Measurements from ENCODE around the gene FYN.
"Not testable (repeated sequence)": the region's sequence is repeated elsewhere in the genome, so short reads cannot be mapped to it uniquely, and the experiment has no call there.

Gene FYN

DNA sequence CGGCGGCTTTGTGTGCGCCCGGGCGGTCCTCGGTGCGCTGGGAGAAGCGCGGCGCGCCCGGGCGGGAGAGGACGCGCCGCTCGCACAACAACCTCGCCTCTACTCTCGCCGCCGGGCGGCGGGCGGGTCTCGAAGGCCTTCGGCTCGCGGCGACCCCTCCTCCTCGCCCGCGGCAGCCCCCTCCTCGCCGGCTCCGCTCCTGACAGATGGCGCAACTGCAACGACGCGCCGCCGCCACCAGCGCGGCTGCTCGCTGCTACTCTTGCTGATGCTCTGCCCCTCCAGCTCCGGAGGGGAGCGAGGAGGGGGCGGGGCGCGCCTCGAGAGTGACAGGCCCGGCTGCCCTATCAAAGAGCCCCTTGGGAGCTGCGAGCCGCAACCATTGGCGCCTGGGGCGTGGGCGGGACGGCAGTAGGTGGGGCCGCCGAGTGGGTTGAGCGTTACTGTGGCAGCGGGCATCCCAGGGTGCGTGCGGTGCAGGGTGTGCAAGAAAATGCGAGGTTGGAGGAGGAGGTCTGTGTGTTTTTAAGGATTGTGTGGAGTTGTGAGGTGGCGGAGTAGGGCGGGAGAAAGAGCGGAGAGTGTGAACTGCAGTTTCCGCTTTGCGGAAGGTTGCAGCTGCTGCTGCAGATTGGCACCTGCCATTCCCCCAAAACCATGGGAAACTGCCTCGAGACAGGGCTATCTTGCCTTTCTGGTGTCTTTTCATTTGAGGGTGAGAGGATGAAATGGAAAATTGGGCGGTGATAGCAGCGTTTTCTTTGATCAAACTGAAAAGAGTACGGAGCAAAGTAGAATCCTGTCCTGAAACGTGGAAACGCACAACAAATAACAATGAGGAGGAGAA lies at the start of gene FYN:
FYN (minus strand) TSS at position 275 of the 847 bp plus-strand sequence. CDS start 153,401 bp downstream, outside the sequence.
- peak; percentile 67 to 99 (median 97) for DNase-seq

DNA sequence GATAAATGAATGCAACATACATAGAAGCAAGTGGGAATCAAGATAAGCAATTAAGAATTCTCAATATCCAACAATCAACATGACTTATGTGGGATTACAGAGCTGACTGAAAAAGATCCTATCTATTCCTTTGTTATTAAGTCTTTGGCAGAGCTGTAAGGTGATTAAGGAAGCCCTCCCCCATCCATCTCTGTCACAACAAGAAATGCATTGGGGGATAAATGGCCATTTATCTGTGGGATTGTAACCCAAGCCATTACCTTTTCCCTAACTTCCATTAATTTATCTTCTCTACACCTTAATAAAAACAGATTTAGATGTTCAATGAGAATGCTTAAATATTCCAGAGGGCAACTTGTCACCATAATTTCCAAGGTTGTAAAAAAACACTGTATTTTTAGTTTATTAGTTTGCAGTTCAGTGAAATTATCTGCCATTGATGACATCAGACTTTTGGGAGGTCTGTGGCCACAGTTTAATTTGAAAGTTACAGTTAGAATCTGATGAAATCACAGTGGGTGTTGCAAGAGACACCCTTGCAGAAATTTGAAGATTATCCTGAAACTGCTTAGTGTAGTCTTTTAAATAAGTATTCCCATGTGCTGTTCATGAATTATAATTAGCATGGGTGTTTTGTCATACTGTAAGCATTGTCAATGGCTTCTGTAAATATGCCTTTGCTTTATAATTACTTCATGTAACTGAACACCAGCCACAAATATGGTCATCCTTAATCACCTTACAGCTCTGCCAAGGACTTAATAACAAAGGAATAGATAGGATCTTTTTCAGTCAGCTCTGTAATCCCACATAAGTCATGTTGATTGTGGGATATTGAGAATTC lies 49.4 kb upstream of the FYN start:
- no peak for DNase-seq

DNA sequence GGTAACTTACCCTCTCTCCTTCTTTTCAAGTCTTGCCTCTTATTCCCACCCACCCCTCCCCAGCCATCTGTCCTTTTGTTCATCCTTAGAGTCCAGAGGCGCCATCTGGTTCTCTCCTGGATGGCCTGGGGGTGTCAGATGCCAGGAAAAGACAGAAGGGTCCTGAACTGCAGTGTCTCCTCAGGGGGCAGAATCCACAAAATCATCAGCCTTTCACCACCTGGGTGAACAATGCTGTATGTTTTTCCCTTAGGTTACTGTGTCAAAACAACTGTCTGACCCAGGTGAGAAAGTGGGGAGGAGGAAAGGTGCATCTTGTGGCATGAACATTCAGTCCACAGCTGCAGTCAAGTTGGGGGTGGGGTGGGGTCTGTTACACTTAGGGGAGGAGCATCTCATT lies 47.9 kb upstream of the FYN start:
- no peak for DNase-seq

DNA sequence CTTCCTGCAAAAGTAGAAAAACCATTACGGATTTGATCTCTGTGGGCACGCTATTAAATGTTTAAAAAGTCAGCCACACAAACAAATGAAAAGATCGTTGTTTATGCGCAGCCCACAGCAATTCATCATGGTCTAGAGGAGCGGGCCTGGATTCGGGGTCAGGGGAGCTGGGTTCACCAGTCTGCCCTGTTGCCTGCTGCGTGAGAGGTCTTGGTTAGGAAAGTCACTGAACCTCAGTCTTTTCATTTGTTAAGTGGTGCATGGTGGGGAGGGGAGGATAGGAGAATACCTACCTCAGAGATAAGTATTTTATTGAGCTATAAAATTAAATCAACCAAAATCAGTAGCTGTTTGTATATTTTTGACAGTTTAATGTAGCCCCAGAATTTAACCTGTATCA lies 47.3 kb upstream of the FYN start:
- DNase-seq, result no peak

DNA sequence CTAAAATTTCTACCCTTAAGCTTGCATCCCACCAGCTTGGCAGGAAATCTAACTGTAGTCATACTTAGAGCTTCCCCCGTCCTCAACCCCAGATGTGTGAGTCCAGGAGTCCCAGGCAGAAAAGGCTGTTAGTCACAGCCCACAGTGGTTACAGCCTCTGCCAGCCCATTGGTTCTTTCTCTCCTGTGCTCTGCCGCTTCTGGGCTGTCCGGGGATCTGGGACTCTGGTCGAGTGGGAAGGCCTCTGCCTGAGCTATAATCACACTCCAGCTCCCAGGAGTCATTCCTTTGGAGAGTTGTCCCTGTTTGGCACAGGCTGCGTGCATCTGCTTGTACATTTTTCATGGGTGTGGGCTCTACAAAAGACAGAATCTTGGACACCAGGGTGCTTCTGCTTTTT lies 45.6 kb upstream of the FYN start:
- no peak for DNase-seq

DNA sequence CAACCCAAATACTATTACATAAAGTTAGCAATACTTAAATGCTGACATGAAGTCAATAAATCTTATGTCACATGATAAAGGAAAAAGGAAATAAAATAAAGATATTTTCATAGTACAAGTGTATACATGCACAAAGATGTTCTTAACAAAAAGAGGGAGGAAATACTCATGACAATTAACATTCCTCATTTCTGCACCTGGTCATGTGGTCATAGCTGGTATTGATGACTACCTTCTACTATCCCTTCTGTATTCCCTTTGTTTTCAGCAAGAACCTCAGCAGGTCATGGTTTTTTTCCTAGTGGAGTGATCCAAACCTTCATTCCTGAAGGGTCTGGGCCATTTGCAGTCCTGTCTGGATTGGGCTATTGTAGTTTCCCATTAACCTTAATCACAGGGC lies 43.5 kb upstream of the FYN start:
- DNase-seq, result no peak

DNA sequence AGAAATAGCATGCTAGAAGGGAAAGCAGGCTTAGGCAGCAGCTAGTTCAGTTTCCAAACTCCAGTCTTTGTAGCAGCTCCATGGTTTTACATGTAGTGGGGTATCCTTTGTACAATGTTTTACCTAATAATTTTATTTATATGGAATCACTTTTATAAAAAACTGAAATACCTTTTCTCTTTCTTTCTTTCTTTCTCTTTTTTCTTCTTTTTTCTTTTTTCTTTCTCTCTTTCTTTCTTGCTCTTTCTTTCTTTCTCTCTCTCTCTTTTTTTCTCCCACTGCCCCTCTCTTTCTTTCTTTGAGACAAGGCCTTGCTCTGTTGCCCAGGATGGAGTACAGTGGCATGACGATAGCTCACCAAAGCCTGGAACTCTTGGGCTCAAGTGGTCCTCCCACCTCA lies 41.4 kb upstream of the FYN start:
- DNase-seq, result no peak

DNA sequence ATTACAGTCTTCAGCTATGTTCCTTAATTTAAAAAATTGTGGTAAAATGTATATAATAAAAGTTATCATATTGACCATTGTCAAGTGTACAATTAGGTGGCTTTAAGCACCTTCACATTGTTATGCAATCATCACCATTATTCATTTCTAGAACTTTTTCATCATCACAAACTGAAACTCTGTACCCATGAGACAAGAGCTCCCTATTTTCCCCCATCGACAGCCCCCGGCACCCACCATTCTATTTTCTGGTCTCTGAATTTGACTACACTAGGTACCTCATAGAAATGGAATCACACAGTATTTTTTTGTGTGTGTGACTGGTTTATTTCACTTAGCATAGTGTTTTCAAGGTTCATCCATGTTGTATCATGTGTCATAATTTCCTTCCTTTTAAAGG lies 39.7 kb upstream of the FYN start:
- DNase-seq, result no peak

DNA sequence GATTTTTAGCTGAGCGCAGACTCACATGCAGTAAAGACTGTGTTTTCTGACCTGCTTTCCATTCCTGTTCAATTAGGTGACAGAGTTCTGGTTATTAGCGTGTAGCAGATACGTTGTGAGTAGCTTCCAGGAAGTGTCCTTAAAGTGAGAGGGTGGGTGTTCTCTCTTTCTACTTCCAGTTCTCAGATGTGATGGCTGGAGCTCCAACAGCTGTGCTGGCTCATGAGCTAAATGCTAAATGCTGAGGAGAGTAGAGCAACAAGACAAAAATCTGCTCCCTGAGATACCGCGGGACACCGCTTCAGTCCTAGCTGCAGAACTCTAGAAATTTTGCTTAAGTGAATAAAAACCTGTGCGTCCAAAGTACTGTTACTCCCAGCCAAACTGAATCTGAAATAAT lies 38.2 kb upstream of the FYN start:
- DNase-seq, result no peak

DNA sequence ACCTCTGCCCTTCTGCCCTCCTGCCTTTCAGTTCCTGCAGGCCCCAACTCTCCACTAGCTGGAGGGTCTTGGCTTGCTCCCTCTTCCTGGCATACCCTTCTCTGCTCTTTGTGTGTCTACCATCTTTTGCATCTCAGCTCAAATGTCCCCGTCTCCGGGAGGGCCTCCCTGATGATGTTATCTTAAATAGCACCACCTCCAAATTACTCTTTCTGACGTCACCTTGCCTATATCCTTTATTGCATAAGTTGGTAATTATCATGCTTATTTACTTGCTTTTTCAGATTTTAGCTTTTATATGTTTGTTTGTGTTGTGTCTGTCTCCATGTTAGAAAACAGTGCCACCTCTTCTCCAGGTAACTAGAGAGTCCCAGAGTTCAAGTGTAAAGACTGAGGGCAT lies 36.0 kb upstream of the FYN start:
- no peak for DNase-seq

DNA sequence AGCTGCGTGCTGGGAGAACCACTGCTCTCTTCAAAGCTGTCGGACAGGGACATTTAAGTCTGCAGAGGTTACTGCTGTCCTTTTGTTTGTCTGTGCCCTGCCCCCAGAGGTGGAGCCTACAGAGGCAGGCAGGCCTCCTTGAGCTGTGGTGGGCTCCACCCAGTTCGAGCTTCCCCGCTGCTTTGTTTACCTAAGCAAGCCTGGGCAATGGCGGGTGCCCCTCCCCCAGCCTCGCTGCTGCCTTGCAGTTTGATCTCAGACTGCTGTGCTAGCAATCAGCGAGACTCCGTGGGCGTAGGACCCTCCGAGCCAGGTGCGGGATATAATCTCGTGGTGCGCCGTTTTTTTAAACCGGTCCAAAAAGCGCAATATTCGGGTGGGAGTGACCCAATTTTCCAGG lies 35.1 kb upstream of the FYN start:
- DNase-seq, result not testable (repeated sequence)

DNA sequence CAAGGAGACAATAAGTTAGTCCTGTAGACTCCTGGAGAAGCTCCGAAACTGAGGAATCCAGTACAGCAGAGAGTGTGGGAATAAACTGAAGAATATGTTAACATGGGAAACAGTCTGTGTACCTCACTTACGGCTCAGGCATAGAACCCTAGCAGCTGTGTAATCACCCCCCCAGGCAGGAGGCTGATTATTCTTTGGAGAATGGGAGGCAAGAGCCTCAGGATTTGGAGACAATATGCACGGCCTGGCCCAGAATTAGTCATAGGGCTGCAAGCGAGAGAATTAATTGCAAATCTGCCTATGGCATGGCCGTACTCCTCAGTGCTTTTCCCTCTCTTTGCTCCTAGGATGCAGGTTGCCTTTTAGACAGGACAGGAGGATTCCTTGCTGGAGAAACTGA lies 27.5 kb upstream of the FYN start:
- no peak for DNase-seq

DNA sequence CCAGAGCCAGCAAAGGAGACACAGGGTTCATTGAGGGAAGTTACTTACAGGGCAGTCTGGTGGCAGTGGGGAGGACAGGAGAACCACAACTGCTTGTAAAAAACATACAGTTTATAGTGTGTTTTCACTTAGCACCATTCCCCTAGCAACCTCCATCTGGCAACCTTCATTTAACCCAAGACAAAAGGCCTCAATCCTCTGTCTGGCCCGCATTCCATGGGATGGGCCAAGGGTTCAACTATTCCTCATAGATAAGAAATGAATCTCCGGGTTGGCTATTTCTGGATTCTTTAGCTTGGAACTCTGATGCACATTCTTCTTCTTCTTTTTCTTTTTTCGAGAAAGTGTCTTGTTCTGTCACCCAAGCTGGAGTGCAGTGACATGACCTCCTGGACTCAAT lies 26.3 kb upstream of the FYN start:
- DNase-seq, result no peak

DNA sequence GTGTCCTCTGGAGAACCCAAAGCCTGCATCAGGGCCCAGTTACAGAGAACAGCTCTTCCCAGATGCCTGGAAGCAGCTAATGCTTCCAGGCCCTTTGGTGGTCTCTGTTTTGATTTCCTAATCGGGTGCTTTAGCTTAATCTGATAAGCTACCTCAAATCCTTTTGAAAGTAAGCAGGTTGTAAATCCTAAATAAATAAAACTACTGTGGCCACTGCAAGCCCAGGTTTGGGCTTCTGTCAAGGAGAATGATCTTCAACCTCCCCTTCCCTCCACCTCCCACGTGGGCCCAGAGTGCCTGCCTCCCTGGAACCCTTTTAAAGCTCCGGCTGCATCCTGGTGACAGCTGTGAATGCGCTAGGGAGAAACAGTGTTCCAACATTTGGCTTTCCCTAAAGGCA lies 25.2 kb upstream of the FYN start:
- DNase-seq, result no peak

DNA sequence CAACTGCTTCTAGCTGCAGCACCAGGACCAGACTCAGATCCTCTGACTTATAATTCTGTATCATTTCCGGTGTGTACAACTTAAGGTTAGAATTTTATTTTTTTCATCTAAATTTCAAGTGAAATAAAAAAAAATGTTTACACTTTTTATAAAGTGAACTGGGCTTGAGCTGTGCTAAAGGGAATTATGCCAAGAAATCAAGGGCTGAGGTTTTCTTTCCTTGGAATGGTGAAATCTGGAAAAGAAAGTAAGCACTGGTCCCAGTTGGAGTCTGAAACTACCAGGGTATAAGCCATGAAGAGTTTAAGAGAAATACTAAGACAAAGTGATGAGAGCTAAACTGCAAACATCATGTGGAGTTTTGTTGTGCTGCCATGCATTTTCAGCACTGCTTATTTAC lies 21.7 kb upstream of the FYN start:
- DNase-seq, result no peak

DNA sequence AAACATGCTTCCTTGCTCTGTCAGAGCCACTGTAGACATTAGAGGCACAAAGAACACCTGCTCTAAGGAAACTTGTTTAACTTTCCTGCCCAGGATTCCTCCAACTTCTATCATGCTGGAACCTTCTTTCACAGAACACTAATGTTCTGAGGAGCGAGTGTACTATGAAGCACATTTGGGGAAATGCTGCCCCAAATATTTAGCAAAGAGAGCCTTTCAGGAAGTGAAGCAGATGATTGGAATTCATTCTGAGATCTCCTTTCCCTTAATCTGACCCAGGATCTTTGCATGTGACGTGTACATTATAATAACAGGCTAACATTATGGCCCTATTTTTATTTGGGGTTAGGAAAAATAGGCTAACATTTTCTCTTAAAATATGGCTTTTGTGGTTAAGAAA lies 21.0 kb upstream of the FYN start:
- DNase-seq, result no peak

DNA sequence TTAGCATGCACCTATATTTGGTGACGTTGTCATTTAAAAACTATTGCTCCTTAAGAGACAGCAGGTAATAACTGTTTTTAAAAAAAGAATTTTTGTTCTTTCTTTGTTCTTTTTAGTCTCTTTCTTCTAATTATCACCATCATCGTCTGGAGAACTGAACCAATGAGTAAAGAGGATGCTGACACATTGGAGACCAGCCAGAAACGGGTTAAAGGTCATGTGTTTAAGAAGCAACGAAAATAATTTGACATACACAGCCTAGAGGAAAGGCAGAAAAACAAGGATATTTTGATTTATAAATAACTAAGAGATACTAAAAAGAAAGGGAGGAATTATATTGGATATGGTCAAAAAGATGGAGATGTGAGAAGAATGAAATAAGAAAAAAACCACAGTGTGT lies 19.2 kb upstream of the FYN start:
- no peak for DNase-seq

DNA sequence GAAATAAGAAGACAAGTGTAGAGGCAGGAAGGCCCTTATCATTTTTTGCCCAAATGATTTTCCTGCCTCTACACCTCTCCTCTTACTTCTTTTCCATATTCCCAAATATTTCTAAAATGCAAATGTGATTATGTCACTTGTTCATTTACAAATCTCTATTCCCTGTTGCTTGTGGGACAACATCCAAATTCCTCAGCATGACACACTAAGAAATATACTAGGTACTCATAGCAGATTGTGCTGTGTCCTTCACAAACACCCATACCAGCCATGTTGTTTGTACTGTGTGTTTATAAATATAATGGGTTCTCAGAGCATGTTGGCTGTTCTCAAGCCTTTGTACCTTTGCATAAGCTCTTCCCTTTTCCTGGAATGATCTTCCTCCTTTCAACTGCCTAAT lies 17.7 kb upstream of the FYN start:
- DNase-seq, result no peak

DNA sequence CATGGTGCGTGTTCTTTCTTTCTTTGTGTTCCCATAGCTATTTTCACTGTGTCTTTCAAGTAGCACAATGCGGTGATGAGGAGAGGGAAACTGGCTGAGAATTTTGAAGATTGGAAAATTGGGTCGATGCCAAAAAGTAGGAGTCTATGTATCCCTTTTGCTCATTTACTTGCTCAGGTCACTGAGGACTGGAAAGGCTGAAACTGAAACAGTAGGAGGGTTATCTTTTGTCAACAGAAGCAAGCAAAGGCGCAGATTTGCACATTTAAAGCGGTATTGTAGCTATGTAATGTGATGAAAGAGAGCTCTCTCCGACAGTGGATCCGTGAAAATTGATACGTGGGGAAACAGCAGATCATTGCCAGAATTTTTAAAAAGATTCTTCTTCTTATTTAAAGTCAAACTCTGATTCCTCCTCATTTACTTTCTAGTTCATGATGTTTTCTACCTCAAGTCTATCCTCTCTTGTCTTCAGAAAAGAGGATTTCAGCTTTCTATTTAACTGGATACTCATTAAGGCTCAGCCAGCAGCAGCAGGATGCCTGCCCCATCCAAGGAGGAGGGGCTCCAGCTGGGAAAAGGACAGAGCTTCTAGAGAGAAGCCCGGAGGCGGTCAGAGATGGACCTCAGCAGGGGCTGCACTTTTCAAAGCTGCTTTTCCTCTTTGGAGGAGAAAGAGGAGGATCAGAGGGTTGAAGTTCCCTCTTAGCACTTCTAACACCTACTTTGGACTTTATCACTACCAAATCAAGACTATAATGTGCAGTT lies 15.9 kb upstream of the FYN start:
- peak in 26 of 56 donors; percentile 2 to 60 (median 14) for DNase-seq

DNA sequence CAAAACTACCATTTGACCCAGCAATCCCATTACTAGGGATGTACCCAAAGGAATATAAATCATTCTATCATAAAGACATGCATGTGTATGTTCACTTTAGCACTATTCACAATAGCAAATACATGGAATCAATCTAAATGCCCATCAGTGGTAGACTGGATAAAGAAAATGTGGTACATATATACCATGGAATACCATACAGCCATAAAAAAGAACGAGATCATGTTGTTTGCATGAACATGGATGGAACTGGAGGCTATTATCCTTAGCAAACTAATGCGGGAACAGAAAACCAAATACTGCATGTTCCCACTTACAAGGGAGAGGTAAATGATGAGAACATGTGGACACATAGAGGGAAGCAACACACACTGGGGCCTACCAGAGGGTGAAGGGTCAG lies 13.5 kb upstream of the FYN start:
- not testable (repeated sequence) for DNase-seq

DNA sequence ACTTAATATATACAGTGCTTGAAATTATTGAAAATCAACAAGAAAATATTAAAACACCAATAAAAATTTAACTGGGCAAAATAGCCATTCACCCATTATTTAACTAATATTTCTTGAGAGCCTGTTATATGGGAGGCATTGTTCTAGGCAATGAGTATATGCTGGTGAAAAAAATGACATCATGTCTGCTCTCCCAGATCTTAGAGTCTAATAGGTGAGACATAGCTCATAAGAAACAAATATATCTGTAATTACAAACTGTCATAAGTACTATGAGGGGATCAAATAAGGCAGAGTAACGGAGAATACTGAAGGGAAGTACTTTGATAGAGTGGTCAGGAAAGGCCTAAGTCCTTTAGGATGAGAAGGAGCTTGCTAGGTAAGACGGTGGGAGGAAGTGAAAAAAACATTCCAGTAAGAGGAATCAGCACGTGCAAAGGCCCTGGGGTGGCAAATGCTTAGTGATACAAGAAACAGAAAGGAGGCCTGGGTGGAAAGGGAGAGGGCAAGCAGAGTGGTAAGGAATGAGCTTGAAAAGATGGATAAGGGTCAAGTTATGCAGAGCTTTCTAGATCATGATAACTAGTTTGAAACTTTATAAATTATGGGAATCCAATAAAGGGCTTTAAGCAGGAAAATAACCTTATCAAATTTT lies 12.2 kb upstream of the FYN start:
- DNase-seq, result no peak
